Measurements from ENCODE around the gene PWWP2B.

PWWP2B gene

DNA sequence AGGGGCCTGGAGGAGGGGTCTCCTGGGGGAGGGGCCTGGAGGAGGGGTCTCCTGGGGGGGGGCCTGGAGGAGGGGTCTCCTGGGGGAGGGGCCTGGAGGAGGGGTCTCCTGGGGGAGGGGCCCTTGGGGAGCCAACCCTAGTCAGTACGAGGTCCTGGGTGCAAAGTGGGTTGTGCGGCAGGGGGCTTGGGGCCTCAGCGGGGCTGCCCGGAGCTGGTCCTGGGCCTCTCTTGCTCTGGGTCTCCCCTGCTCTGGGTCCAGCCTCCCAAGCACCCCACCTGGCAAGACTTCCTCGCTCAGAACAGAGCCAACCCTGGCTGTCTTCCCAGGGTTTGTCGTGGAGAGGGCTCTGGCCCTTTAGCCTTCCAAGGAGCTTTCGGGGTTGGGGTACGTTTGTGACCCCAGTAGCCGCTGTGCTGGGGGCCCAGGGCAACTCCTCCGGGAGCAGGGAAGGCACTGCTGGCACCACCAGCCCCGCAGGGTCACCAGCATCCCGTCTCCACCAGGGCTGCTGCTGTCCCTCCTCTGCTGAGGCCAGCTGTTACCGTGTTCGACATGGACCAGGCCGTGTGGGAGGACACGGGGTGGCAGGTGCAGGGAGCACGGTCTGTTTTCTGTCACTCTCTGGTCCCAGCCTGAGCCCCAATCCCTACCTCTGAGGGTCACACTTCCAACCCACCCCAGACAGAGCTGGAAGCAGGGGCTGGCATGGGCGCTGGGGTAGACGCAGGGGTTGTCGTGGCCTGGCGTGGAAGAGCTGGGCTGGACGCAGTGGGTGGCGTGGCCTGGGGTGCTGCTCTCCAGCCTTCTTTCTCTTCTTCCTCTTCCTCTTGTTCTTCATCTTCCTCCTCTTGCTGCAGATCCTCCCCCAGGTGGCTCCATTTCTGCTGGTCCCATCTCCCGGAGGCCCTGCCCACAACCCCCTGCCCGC is 22.8 kb downstream of the PWWP2B start:
- Histone ChIP-seq H2AFZ (ENCODE audit: low read length) (no peak overlapping the region), H3K9me2 (ENCODE audit: low read depth, low read length) (no peaks in the 10 kb centered on the region), H3K27me3 (ENCODE audit: insufficient read depth, low read length) (no peaks in the 10 kb centered on the region), H3K36me3 (ENCODE audit: insufficient read depth, low read length) (no peaks in the 10 kb centered on the region), H3K9ac (ENCODE audit: low read length) (no peak overlapping the region), H4K20me1 (ENCODE audit: insufficient read depth, low read length) (no peaks in the 10 kb centered on the region), H3K4me2 (ENCODE audit: low read length) (no peak overlapping the region), H3F3A (ENCODE audit: insufficient read depth, low read length) (no peaks in the 10 kb centered on the region), H3K27ac (ENCODE audit: low read depth, low read length, poor library complexity, severe bottlenecking) (peak overlapping the region; percentile 87), H3K4me3 (ENCODE audit: low read depth, low read length, poor library complexity, severe bottlenecking) (no peak overlapping the region), H3K79me2 (ENCODE audit: insufficient read depth, low read length) (no peaks in the 10 kb centered on the region), H3K9me3 (ENCODE audit: low read length) (no peaks in the 10 kb centered on the region), H3K4me1 (ENCODE audit: insufficient read depth, low read length, severe bottlenecking) (peaks cover 35% of the 10 kb centered on the region)
- TF ChIP-seq EZH2 (IDR thresholded peaks at IDR 0.05; ENCODE audit: borderline replicate concordance, low read length) (no peak), CTCF (IDR thresholded peaks at IDR 0.05; ENCODE audit: low read length) (no peak)

- Histone ChIP-seq H4K20me1 (ENCODE audit: insufficient read depth, low read length) (no peaks in the 10 kb centered on the region), H3K4me2 (ENCODE audit: low read length) (no peak overlapping the region), H3K4me1 (ENCODE audit: insufficient read depth, low read length, severe bottlenecking) (peaks cover 35% of the 10 kb centered on the region), H3K9me2 (ENCODE audit: low read depth, low read length) (no peaks in the 10 kb centered on the region), H3K79me2 (ENCODE audit: insufficient read depth, low read length) (no peaks in the 10 kb centered on the region), H2AFZ (ENCODE audit: low read length) (no peak overlapping the region), H3K9me3 (ENCODE audit: low read length) (no peaks in the 10 kb centered on the region), H3K36me3 (ENCODE audit: insufficient read depth, low read length) (no peaks in the 10 kb centered on the region), H3K27me3 (ENCODE audit: insufficient read depth, low read length) (no peaks in the 10 kb centered on the region), H3K27ac (ENCODE audit: low read depth, low read length, poor library complexity, severe bottlenecking) (peak overlapping the region; percentile 87), H3K9ac (ENCODE audit: low read length) (no peak overlapping the region), H3F3A (ENCODE audit: insufficient read depth, low read length) (no peaks in the 10 kb centered on the region), H3K4me3 (ENCODE audit: low read depth, low read length, poor library complexity, severe bottlenecking) (no peak overlapping the region)
- no peak for TF ChIP-seq EZH2 (IDR thresholded peaks at IDR 0.05; ENCODE audit: borderline replicate concordance, low read length)
- TF ChIP-seq CTCF (IDR thresholded peaks at IDR 0.05; ENCODE audit: low read length) = no peak
These were observed 23.5 kb downstream of the PWWP2B start for GRCh38 chr10:132420469-132420980.

DNA sequence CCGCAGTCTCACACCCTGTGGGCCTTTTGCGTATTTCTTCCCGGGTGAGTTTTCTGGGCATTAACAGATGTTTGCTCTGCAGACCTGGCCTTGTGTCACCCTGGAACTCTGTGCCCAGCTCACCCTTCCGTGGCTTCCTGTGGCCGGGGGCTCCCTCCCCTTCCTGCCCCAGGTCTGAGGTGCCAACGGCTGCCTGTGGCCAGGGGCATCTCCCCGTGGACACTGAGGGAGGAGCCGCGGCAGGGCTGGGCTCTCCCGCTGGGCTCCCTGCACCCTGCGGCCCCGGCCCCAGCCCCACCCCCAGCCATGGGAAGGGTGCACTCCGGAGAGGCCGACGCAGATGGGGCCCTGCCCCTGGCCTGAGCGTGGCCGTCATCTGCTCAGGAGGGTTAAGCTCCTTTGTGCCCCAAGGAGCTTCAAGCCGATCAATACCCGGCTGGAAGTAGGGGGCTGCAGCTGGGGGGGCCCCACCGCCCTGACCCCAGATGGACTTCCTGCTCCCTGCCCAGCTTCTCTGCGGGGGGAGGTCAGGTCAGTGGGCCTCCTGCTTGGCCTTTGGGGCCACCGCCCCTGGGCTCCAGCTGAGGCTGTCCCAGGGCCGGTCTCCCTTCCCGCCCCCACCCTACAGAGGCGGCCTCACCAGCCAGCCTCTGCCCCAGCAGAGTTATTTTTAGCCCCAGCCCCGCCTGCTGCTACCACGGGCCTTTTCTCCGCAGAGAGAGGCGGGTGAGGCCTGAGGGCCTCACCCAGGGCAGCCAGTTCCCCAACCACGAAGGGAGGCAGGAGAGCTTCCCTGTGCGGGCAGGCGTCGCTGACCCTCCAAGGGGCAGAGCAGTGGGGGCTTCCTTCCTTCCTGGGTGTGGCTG is 24.2 kb downstream of the PWWP2B start:
- Histone ChIP-seq H3K27ac (ENCODE audit: low read depth, low read length, poor library complexity, severe bottlenecking) (peak overlapping the region; percentile 87), H4K20me1 (ENCODE audit: insufficient read depth, low read length) (no peaks in the 10 kb centered on the region), H3K9me3 (ENCODE audit: low read length) (no peaks in the 10 kb centered on the region), H2AFZ (ENCODE audit: low read length) (no peak overlapping the region), H3K36me3 (ENCODE audit: insufficient read depth, low read length) (no peaks in the 10 kb centered on the region), H3F3A (ENCODE audit: insufficient read depth, low read length) (no peaks in the 10 kb centered on the region), H3K9me2 (ENCODE audit: low read depth, low read length) (no peaks in the 10 kb centered on the region), H3K4me2 (ENCODE audit: low read length) (peak overlapping the region; percentile 44), H3K4me3 (ENCODE audit: low read depth, low read length, poor library complexity, severe bottlenecking) (peak overlapping the region; percentile 5), H3K9ac (ENCODE audit: low read length) (peak overlapping the region; percentile 42; the same call in 1 of the 2 replicates), H3K27me3 (ENCODE audit: insufficient read depth, low read length) (no peaks in the 10 kb centered on the region), H3K79me2 (ENCODE audit: insufficient read depth, low read length) (no peaks in the 10 kb centered on the region), H3K4me1 (ENCODE audit: insufficient read depth, low read length, severe bottlenecking) (peaks cover 35% of the 10 kb centered on the region)
- TF ChIP-seq EZH2 (IDR thresholded peaks at IDR 0.05; ENCODE audit: borderline replicate concordance, low read length) (no peak), CTCF (IDR thresholded peaks at IDR 0.05; ENCODE audit: low read length) (no peak)

All from OCI-LY1 (cell line).